Measurements from ENCODE around the gene NPPC. TPM values are rescaled to one million over a fixed set of nuclear protein-coding genes. Genes with fewer than 3 reads are reported as not detected.

The NPPC gene
- total and polyA plus RNA-seq, 10 of the 15 experiments (the other 5 are each of a cell fraction or from before 2014, with no cell fraction given), result 0.15 TPM; not detected in 9

DNA sequence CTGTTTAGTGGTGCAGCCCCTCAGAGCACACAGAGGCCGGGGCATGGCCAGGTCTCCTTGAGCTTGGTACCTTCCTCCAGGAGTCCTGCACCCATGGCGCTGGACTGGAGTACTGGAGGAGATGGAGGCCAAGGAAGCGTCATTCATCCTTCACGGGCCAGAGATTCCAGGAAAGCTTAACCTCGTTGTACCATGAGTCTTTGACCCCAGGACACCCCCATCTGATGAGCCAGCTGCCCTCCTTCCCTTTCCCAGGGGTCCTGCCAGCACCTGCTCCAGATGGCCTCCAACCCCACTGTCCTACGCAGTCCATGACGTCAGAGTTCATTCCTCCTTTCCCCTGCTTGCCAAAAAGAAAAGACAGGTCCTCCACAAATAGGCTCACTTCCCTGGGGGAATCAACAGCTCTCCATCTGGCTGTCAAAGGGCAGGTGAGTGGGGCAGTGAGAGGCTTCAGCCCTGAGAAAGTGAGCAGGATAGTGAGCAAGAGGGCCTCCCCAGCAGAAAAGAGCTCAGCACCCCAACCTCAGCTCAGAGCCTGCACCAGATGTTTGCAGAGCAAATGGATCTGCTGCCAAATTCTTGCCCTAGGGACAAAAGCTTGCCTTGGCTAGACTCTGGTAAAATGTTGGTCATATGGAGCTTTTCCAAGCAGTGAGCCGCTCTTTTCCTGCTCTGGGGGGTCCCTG lies 4.5 kb upstream of the NPPC start (continued):
- TF ChIP-seq HDGF (IDR thresholded peaks at IDR 0.05) (no peak), EP300 (IDR thresholded peaks at IDR 0.05; ENCODE audit: borderline replicate concordance in 1 of 2, control insufficient read depth in 1 of 2, low read depth in 2 of 2, low read length in 2 of 2) (no peak), FOS (IDR thresholded peaks at IDR 0.05; ENCODE audit: borderline replicate concordance, extremely low read depth, insufficient read length) (no peak), NR2F1 (conservative IDR thresholded peaks at IDR 0.05) (no peak), NR2C2 (IDR thresholded peaks at IDR 0.05; ENCODE audit: borderline replicate concordance, control insufficient read depth, insufficient read length, low read depth) (no peak), BMI1 (IDR thresholded peaks at IDR 0.05; ENCODE audit: borderline replicate concordance) (no peak), STAT1 (conservative IDR thresholded peaks at IDR 0.05) (no peak), SMAD1 (IDR thresholded peaks at IDR 0.05; ENCODE audit: low read depth, partially characterized antibody) (no peak), CBX5 (IDR thresholded peaks at IDR 0.05; ENCODE audit: low read depth) (no peak)

DNA sequence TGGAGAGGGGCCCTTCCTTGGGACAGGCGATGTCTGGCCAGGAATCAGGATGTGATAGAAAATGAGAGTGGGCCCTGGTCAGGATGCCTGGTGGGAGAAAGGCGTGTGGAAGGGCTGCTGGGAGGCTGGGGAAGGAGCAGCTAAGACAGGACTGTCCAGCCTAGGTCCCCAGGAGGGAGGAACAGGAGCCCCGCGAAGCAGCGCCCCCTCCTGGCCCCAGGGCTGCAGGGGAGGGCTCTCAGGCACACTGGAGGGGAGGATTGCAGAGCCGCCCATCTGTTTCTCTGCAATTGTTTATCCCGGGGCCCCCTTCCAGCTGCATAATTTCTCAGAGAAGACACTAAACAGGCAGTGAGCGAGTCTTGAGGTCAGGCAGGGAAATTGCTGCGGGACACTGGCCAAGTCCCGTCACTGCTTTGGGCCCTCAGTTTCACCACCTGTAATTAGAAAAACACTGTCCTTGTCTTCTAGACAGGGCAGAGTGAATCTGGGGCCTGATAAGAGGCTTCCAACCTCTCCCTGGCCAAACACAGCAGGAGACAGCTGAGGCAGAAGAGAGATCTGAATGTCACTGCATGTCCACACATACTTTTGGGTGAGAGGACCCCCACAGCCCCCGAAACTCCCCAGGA lies 3.9 kb upstream of the NPPC start:
- ChIA-PET RAD21 (ENCODE audit: unreplicated experiment) (interaction anchor here (1.2 kb wide), 1 partner anchor 362 kb away, joined by 3 read pairs; no protein-coding TSS in a partner anchor), CTCF (interaction anchor here (0.6 to 8.2 kb wide), 3 partner anchors 8 to 399 kb away, joined by 3 to 32 read pairs (median 4); no protein-coding TSS in a partner anchor), SMC1A (ENCODE audit: uncharacterized antibody, unreplicated experiment) (interaction anchor here (1.5 kb wide), 1 partner anchor 9 kb away, joined by 3 read pairs; no protein-coding TSS in a partner anchor), POLR2A (no interaction called here)
- Histone ChIP-seq H3K36me3 (ENCODE audit: control insufficient read depth in 2 of 2, insufficient read depth in 2 of 2, low read length in 1 of 2) (no peaks in the 10 kb centered on the region), H3K27ac (ENCODE audit: control insufficient read depth, insufficient read depth) (no peak overlapping the region), H3K79me2 (ENCODE audit: control insufficient read depth, insufficient read depth, low read length) (no peaks in the 10 kb centered on the region), H2AFZ (ENCODE audit: control insufficient read depth, low read depth, low read length) (no peak overlapping the region), H3K4me2 (ENCODE audit: control insufficient read depth, insufficient read depth) (no peak overlapping the region), H3K27me3 (replicated peaks in 1 of 2; ENCODE audit: control insufficient read depth in 2 of 2, insufficient read depth in 2 of 2, low read length in 1 of 2) (peaks cover 6 to 7% of the 10 kb centered on the region in 2 experiments; a peak in 3 of 4 replicates), H3K9me3 (replicated peaks; ENCODE audit: control insufficient read depth, insufficient read depth, low read length) (no peaks in the 10 kb centered on the region), H3K4me1 (ENCODE audit: control insufficient read depth, insufficient read depth, low read length) (peaks cover 13% of the 10 kb centered on the region), H3K4me3 (no peak overlapping the region), H4K20me1 (ENCODE audit: control insufficient read depth, insufficient read depth) (no peaks in the 10 kb centered on the region), H3K9ac (ENCODE audit: control insufficient read depth, insufficient read depth, low read length) (no peak overlapping the region)
- DNase-seq (ENCODE audit: low read depth, low spot score) (no peak), FAIRE-seq (no peak), ATAC-seq (peak; percentile 17; the same call in 1 of the 3 replicates)
- WGBS (ENCODE audit: insufficient coverage, insufficient replicate concordance, low lambda C conversion rate, missing lambda C conversion rate), result 34% methylated on average over 11 of the region's 11 CpGs
- TF ChIP-seq, protein P1, sequence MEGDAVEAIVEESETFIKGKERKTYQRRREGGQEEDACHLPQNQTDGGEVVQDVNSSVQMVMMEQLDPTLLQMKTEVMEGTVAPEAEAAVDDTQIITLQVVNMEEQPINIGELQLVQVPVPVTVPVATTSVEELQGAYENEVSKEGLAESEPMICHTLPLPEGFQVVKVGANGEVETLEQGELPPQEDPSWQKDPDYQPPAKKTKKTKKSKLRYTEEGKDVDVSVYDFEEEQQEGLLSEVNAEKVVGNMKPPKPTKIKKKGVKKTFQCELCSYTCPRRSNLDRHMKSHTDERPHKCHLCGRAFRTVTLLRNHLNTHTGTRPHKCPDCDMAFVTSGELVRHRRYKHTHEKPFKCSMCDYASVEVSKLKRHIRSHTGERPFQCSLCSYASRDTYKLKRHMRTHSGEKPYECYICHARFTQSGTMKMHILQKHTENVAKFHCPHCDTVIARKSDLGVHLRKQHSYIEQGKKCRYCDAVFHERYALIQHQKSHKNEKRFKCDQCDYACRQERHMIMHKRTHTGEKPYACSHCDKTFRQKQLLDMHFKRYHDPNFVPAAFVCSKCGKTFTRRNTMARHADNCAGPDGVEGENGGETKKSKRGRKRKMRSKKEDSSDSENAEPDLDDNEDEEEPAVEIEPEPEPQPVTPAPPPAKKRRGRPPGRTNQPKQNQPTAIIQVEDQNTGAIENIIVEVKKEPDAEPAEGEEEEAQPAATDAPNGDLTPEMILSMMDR (IDR thresholded peaks at IDR 0.05 in 2 of 3, conservative IDR thresholded peaks at IDR 0.05 in 1 of 3; ENCODE audit: control insufficient read depth in 2 of 3, extremely low read depth in 1 of 3, insufficient read depth in 1 of 3, low read depth in 3 of 3, low read length in 3 of 3), result peak; percentile 22 to 55 (median 42); a peak in 5 of 6 replicates
- TF ChIP-seq, protein P2, sequence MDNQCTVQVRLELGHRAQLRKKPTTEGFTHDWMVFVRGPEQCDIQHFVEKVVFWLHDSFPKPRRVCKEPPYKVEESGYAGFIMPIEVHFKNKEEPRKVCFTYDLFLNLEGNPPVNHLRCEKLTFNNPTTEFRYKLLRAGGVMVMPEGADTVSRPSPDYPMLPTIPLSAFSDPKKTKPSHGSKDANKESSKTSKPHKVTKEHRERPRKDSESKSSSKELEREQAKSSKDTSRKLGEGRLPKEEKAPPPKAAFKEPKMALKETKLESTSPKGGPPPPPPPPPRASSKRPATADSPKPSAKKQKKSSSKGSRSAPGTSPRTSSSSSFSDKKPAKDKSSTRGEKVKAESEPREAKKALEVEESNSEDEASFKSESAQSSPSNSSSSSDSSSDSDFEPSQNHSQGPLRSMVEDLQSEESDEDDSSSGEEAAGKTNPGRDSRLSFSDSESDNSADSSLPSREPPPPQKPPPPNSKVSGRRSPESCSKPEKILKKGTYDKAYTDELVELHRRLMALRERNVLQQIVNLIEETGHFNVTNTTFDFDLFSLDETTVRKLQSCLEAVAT (IDR thresholded peaks at IDR 0.05), result peak; percentile 82
- TF ChIP-seq CREB1 (IDR thresholded peaks at IDR 0.05; ENCODE audit: low read depth), result no peak
- TF ChIP-seq RB1 (IDR thresholded peaks at IDR 0.05; ENCODE audit: borderline replicate concordance), result no peak
- no peak for TF ChIP-seq SREBF2 (IDR thresholded peaks at IDR 0.05; ENCODE audit: low read length)
- TF ChIP-seq SRF (IDR thresholded peaks at IDR 0.05; ENCODE audit: low read depth in 2 of 2, low read length in 2 of 2), result peak in 1 of 2 experiments; percentile 87; a peak in 2 of 4 replicates
- BruUV-seq (replicated peaks), result no TSS peak
- in situ Hi-C loops (cut with MboI), result no loop called here
- intact Hi-C loops (cut with micrococcal nuclease; ENCODE audit: unreplicated experiment), result loop anchor here (5.0 to 10.0 kb wide), 2 partner anchors 365 to 512 kb away; no protein-coding TSS in a partner anchor
